Loucy (cell line): ENCODE measurements around the gene HSH2D.

Experiments
- H2AFZ ChIP-seq: fragments of 200-600 bp; sonication (generic); 2 replicates; pipeline ENCODE4 v1.6.0; 2016; ENCODE audit warnings: antibody characterized with exemption, mild to moderate bottlenecking, low read length, moderate library complexity
- H3F3A ChIP-seq: fragments of 200-600 bp; 2 replicates; pipeline ENCODE4 v1.6.0; 2016; ENCODE audit warnings: antibody characterized with exemption, low read depth, mild to moderate bottlenecking
- H3K27me3 ChIP-seq: fragments of 200-600 bp; sonication (generic); 2 replicates; pipeline ENCODE4 v1.6.1; 2014; ENCODE audit warnings: low read length, mild to moderate bottlenecking; ENCODE audit not compliant: insufficient read depth, poor library complexity, severe bottlenecking
- H3K36me3 ChIP-seq: fragments of 200-600 bp; sonication (generic); 2 replicates; pipeline ENCODE4 v1.6.1; 2016; ENCODE audit warnings: low read length; ENCODE audit not compliant: insufficient read depth
- H3K4me1 ChIP-seq: fragments of 200-600 bp; sonication (generic); 2 replicates; pipeline ENCODE4 v1.5.1; 2014; ENCODE audit warnings: low read length, mild to moderate bottlenecking; ENCODE audit not compliant: insufficient read depth, poor library complexity, severe bottlenecking
- H3K4me2 ChIP-seq: fragments of 200-600 bp; sonication (generic); 2 replicates; pipeline ENCODE4 v1.6.0; 2014; ENCODE audit warnings: antibody characterized with exemption, low read length, low read depth, mild to moderate bottlenecking; ENCODE audit not compliant: poor library complexity, severe bottlenecking
- H3K4me3 ChIP-seq: fragments of 200-600 bp; sonication (generic); 2 replicates; pipeline ENCODE4 v1.5.1; 2014; ENCODE audit warnings: low read length, mild to moderate bottlenecking, mixed read lengths; ENCODE audit not compliant: poor library complexity, severe bottlenecking
- H3K79me2 ChIP-seq: fragments of 200-600 bp; sonication (generic); 2 replicates; pipeline ENCODE4 v1.6.1; 2014; ENCODE audit warnings: low read length; ENCODE audit not compliant: insufficient read depth
- H3K9ac ChIP-seq: fragments of 200-600 bp; sonication (generic); 2 replicates; pipeline ENCODE4 v1.6.0; 2014; ENCODE audit warnings: mild to moderate bottlenecking, low read depth, low read length, moderate library complexity; ENCODE audit not compliant: poor library complexity, severe bottlenecking
- H3K9me2 ChIP-seq: fragments of 200-600 bp; sonication (generic); replicated peaks from 2 replicates; pipeline ENCODE4 v1.6.1; 2016; ENCODE audit warnings: low read depth, low read length, mixed read lengths
- H3K9me3 ChIP-seq: fragments of 200-600 bp; sonication (generic); 2 replicates; pipeline ENCODE4 v1.6.1; 2014; ENCODE audit warnings: mild to moderate bottlenecking, antibody characterized with exemption, low read length, low read depth; ENCODE audit not compliant: insufficient read depth
- H4K20me1 ChIP-seq: fragments of 200-600 bp; sonication (generic); 2 replicates; pipeline ENCODE4 v1.6.0; 2014; ENCODE audit warnings: antibody characterized with exemption, low read length, mild to moderate bottlenecking; ENCODE audit not compliant: insufficient read depth, poor library complexity, severe bottlenecking
- EZH2phosphoT487 ChIP-seq: fragments of 200-600 bp; IDR thresholded peaks from 2 replicates; pipeline ENCODE4 v1.6.1; 2018; ENCODE audit warnings: antibody characterized with exemption, mild to moderate bottlenecking, moderate library complexity, borderline replicate concordance
- TF ChIP-seq, protein P1 (sequence below): fragments of 200-600 bp; sonication (generic); conservative IDR thresholded peaks from 2 replicates; pipeline ENCODE4 v1.5.1; 2014; ENCODE audit warnings: mild to moderate bottlenecking, antibody characterized with exemption, low read length

HSH2D gene

DNA sequence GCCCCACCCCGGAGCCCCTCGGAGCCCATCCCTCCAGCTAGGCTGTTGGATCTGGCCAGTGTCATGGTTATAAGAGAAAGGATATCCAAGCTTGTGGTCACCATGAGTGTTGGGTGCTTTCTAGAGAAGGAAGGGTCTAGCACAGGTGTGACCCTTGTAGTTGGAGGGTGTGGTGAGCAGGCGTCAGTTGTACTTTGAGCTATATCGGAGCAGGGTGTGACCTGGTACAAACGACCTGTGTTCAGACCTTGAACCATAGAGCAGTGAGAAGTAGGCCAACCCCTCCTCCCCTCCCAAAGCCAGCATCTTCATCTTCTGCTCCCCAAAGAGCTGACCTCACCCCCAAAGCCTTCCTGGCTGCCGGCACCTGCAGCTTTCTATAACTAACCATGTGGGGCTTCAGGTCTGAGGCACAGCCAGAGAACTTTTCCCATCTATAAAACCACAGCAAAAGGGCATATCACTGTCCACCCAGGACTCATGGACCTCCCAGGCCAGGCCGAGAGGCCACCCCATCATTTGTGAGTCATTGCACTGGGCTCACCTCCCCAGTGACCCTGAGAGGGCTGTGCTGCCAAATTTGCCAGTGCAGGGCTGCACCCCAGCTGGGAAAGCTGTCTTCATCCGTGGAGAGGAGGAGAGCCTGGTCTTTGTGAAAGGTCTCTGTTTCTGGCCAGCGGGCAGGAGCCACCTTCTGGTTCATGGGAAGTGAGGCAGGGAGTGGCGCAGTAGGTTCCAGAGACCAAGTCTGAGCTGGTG lies 17.6 kb upstream of the HSH2D start:
- Histone ChIP-seq H4K20me1 (no peaks in the 10 kb centered on the region), H3F3A (no peaks in the 10 kb centered on the region), H3K9me2 (no peaks in the 10 kb centered on the region), H3K27me3 (no peaks in the 10 kb centered on the region), H3K4me1 (no peaks in the 10 kb centered on the region), H3K79me2 (peaks cover 36% of the 10 kb centered on the region; the same call in 1 of the 2 replicates), H3K4me3 (no peak overlapping the region), H2AFZ (no peak overlapping the region), H3K9ac (no peak overlapping the region), H3K4me2 (no peak overlapping the region), H3K36me3 (peaks cover 95% of the 10 kb centered on the region; the same call in 1 of the 2 replicates), H3K9me3 (no peaks in the 10 kb centered on the region)
- TF ChIP-seq, protein P1, sequence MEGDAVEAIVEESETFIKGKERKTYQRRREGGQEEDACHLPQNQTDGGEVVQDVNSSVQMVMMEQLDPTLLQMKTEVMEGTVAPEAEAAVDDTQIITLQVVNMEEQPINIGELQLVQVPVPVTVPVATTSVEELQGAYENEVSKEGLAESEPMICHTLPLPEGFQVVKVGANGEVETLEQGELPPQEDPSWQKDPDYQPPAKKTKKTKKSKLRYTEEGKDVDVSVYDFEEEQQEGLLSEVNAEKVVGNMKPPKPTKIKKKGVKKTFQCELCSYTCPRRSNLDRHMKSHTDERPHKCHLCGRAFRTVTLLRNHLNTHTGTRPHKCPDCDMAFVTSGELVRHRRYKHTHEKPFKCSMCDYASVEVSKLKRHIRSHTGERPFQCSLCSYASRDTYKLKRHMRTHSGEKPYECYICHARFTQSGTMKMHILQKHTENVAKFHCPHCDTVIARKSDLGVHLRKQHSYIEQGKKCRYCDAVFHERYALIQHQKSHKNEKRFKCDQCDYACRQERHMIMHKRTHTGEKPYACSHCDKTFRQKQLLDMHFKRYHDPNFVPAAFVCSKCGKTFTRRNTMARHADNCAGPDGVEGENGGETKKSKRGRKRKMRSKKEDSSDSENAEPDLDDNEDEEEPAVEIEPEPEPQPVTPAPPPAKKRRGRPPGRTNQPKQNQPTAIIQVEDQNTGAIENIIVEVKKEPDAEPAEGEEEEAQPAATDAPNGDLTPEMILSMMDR, result no peak
- TF ChIP-seq EZH2phosphoT487, result no peak

DNA sequence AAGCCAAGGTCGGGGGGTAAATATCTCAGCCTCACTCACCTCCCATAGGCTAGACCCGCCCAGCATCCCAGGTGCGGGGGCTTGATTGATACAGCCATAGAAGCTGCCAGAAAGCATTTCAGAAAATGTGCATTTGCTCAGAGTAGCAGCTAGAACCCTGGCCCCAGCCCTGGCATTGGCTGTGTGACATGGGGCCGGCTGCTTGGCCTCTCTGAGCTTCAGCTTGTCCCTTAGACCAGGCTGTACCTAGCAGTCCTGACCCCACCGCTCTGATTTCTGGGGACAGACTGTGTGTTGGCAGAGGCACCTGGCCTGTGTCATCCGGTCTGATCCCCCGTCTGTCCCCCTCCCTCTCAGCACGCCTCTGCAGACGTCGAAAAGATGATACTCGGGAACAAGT lies 16.4 kb upstream of the HSH2D start:
- no peak overlapping the region for H3K4me3 ChIP-seq

DNA sequence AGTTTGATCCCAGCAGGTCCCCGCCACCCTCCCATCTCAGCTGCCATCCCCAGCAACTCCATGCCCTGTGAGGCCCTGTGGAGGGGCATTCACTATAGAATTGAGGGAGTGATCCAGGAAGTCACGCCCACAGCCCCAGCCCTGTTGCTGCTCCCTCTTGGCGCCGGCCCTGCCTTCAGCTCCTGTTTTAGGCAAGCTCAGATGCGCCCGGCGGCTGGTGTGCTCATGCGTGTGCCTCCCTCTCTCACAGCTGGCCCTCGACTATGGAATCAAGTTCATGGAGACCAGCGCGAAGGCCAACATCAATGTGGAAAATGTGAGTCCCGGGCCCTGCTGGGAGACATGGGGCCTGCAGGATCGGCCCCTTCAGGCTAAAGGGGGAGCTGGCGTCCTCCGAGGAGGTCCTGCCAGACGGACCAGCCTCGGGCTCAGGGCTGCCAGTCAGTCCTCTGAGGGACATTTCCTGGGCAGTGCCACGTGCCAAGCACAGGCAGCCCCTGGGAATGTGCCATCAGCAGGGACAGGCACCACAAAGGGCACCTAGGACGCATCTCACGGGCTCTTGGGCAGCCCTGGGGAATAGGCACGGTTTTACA lies 15.6 kb upstream of the HSH2D start:
- Histone ChIP-seq H3K4me1 (no peaks in the 10 kb centered on the region), H3K9ac (no peak overlapping the region), H3F3A (no peaks in the 10 kb centered on the region), H3K36me3 (peaks cover 95% of the 10 kb centered on the region; the same call in 1 of the 2 replicates), H3K4me3 (no peak overlapping the region), H3K9me2 (no peaks in the 10 kb centered on the region), H3K79me2 (peaks cover 28% of the 10 kb centered on the region; the same call in 1 of the 2 replicates), H3K27me3 (no peaks in the 10 kb centered on the region), H3K9me3 (no peaks in the 10 kb centered on the region), H4K20me1 (no peaks in the 10 kb centered on the region), H2AFZ (no peak overlapping the region), H3K4me2 (no peak overlapping the region)
- no peak for TF ChIP-seq EZH2phosphoT487
- TF ChIP-seq, protein P1, result no peak

More for the DNA sequence above, 16.4 kb upstream of the HSH2D start:
- H3K9me2 ChIP-seq, result no peaks in the 10 kb centered on the region
- H4K20me1 ChIP-seq, result no peaks in the 10 kb centered on the region
- peaks cover 36% of the 10 kb centered on the region; the same call in 1 of the 2 replicates for H3K79me2 ChIP-seq
- H3K27me3 ChIP-seq, result no peaks in the 10 kb centered on the region
- H2AFZ ChIP-seq, result no peak overlapping the region
- H3F3A ChIP-seq, result no peaks in the 10 kb centered on the region
- no peaks in the 10 kb centered on the region for H3K4me1 ChIP-seq
- no peaks in the 10 kb centered on the region for H3K9me3 ChIP-seq
- H3K36me3 ChIP-seq, result peaks cover 95% of the 10 kb centered on the region; the same call in 1 of the 2 replicates
- H3K4me2 ChIP-seq, result no peak overlapping the region
- H3K9ac ChIP-seq, result no peak overlapping the region
- TF ChIP-seq, protein P1, result no peak
- TF ChIP-seq EZH2phosphoT487, result no peak
